Neural crest cell (in vitro differentiated cells): ENCODE measurements around the gene DGCR8. TPM values are rescaled to one million over a fixed set of nuclear protein-coding genes. Genes with fewer than 3 reads are reported as not detected.

ENCODE experiments used
- DNase-seq: peaks from one replicate; pipeline ENCODE4 v3.0.0; 2021; ENCODE audit warnings: low read depth, mixed read lengths, low spot score
- H3K27ac Mint-ChIP-seq: one replicate; pipeline ENCODE4 v1.8.0; 2021; ENCODE audit warnings: mild to moderate bottlenecking, mixed read lengths; ENCODE audit not compliant: unreplicated experiment
- H3K27me3 Mint-ChIP-seq: 2 replicates; pipeline ENCODE4 v1.8.0; 2021; ENCODE audit warnings: low read depth, mild to moderate bottlenecking, mixed read lengths
- H3K36me3 Mint-ChIP-seq: 2 replicates; pipeline ENCODE4 v1.8.0; 2021; ENCODE audit warnings: low read depth, mild to moderate bottlenecking, mixed read lengths
- H3K4me1 Mint-ChIP-seq: 2 replicates; pipeline ENCODE4 v1.8.0; 2021; ENCODE audit warnings: mixed read lengths
- H3K4me3 Mint-ChIP-seq: one replicate; pipeline ENCODE4 v1.8.0; 2021; ENCODE audit warnings: mild to moderate bottlenecking, mixed read lengths
- H3K9me3 Mint-ChIP-seq: 2 replicates; pipeline ENCODE4 v1.8.0; 2021; ENCODE audit warnings: mixed read lengths
- total RNA-seq: library from RNA; stranded (reverse); gene quantifications from 2 replicates; pipeline ENCODE4 v1.2.1, GENCODE V29; 2021
- TF ChIP-seq, protein P1 (sequence below): fragments of 200-600 bp; sonication (generic); conservative IDR thresholded peaks from 2 replicates; pipeline ENCODE4 v1.5.0; 2021; ENCODE audit warnings: antibody characterized with exemption, mild to moderate bottlenecking

DGCR8 gene
- total RNA-seq, 1 donor from 2014 or later = 86.5 TPM

- H3K9me3 Mint-ChIP-seq = no peaks in the 10 kb centered on the region
- TF ChIP-seq, protein P1, sequence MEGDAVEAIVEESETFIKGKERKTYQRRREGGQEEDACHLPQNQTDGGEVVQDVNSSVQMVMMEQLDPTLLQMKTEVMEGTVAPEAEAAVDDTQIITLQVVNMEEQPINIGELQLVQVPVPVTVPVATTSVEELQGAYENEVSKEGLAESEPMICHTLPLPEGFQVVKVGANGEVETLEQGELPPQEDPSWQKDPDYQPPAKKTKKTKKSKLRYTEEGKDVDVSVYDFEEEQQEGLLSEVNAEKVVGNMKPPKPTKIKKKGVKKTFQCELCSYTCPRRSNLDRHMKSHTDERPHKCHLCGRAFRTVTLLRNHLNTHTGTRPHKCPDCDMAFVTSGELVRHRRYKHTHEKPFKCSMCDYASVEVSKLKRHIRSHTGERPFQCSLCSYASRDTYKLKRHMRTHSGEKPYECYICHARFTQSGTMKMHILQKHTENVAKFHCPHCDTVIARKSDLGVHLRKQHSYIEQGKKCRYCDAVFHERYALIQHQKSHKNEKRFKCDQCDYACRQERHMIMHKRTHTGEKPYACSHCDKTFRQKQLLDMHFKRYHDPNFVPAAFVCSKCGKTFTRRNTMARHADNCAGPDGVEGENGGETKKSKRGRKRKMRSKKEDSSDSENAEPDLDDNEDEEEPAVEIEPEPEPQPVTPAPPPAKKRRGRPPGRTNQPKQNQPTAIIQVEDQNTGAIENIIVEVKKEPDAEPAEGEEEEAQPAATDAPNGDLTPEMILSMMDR = no peak
- peaks cover 3% of the 10 kb centered on the region for H3K36me3 Mint-ChIP-seq
- H3K4me3 Mint-ChIP-seq = no peak overlapping the region
- no peak overlapping the region for H3K27ac Mint-ChIP-seq
- peaks cover 7% of the 10 kb centered on the region for H3K4me1 Mint-ChIP-seq
- H3K27me3 Mint-ChIP-seq = no peaks in the 10 kb centered on the region
- no peak for DNase-seq
Observed at GRCh38 chr22:20057596-20058268, 22.3 kb upstream of the DGCR8 start.

DNA sequence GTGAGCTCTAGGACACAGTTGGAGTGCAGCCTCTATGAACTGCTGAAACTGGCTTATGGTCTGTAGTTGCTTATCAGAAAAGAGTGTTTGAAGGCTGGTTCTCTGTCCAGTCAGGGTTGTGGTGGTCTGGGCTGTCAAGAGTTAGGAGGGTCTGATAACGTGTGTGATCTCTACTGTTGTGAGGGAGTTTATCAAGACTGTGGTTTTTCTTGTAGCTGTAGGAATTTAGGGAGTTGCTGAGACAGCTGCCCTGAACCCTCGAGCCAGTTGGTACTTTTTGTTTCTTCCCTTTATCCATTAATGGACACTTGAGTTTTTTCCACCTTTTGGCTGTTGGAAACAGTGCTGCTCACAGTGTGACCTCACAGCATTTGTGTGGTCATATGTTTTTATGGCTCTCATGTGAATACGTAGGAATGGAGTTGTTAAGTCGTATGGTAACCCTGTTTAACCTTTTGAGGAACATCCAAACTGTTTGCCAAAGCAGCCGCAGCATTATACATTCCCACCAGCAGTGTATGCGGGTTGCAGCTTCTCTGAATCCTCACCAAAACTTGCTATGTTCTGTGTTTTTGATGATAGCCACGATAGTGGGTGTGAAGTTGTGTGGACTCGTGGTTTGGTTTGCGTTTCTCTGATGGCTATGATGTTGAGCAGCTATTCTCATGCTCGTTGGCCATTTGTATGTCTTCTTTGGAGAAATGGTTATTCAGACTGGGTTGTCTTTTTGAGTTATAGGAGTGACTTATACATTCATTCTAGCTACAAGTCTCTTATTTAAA, 20.9 kb upstream of the DGCR8 start:
- Mint-ChIP-seq H3K27ac (peak overlapping the region; percentile 51), H3K4me3 (no peak overlapping the region), H3K4me1 (peaks cover 7% of the 10 kb centered on the region), H3K27me3 (no peaks in the 10 kb centered on the region), H3K36me3 (peaks cover 3% of the 10 kb centered on the region), H3K9me3 (no peaks in the 10 kb centered on the region)
- TF ChIP-seq, protein P1 = no peak
- DNase-seq = no peak

DNA sequence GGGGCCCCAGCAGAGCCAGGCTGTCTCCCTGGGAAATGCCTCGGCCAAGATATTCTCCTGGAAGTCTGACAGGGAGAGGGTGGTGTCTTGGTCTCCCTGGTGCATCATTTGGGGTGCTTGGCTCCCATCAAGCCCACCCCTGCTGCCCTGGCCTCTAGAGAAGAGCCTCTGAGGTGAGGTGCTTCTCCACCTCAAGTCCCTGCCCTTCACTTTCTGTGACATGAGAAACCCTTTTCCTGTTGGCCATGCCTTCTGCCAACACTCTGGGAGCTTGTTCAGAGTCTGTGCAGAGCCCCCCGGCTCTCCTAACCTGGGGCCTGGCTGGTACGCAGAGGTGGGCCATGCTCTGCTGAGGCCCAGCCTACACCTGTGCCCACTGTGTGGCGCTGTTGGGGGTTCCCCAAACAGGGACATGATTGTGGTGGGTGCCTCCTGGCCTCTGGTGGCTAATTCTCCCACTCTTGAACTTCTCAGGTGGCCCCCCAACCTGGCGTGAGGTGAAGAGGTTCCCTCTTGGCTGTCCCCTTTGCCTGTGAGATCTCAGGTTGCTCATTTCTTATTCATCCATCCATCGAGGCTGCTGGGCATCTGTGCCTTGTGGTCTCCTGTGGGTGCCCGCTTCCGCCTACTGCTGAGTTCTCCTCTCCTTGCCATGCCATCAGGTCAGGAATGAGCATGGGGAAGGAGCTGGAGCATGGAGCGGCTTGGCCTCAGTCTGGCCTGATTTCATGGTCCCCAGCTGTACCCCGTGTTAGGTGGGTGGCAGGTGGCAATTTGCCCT, 19.2 kb upstream of the DGCR8 start:
- Mint-ChIP-seq H3K36me3 (peaks cover 3% of the 10 kb centered on the region), H3K27ac (no peak overlapping the region)

GRCh38 chr22:20061481-20061861, 18.6 kb upstream of the DGCR8 start:
- DNase-seq = no peak
- H3K4me1 Mint-ChIP-seq = peaks cover 7% of the 10 kb centered on the region
- H3K9me3 Mint-ChIP-seq = no peaks in the 10 kb centered on the region
- TF ChIP-seq, protein P1 = no peak
- no peak overlapping the region for H3K4me3 Mint-ChIP-seq
- no peak overlapping the region for H3K27ac Mint-ChIP-seq
- peaks cover 3% of the 10 kb centered on the region for H3K36me3 Mint-ChIP-seq
- no peaks in the 10 kb centered on the region for H3K27me3 Mint-ChIP-seq

More for the DNA sequence above, 19.2 kb upstream of the DGCR8 start:
- no peak for DNase-seq
- H3K4me1 Mint-ChIP-seq = peaks cover 7% of the 10 kb centered on the region
- H3K27me3 Mint-ChIP-seq = no peaks in the 10 kb centered on the region
- H3K4me3 Mint-ChIP-seq = no peak overlapping the region
- no peaks in the 10 kb centered on the region for H3K9me3 Mint-ChIP-seq
- TF ChIP-seq, protein P1 = no peak

DNA sequence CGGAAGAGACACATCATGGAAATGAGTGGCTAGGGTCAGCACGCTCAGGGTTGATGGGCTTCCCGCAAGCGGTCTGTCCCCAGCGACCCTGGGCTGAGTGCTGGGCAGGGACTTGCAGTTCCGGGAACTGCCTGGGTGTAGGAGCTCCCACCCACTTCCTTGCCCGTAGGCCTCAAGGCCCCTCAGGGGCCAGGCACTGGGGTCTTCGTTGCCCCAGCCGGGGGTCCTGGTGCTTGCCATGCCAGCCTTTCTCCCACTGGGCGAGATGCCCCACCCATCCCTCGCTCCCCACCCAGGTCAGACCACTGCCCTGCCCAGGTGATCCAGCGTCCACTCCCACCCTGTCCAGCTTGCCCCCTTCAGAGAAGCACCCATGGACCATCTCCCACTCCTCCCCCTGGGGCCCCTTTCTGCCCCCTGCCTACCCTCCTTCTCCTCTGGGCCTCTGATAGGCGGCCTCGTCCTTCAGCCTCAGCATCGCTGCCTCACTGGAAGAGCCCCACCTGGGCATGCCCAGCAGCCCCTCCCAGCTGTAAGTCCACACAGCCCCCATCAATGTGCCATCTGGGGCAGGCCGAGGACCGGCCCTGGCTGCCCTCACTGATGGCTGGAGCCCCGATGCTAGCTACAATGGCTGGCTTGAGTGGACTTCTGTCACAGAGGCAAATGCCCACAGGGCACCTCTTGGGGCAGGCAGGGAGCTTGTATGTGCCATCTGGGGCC, 17.8 kb upstream of the DGCR8 start:
- no peaks in the 10 kb centered on the region for H3K27me3 Mint-ChIP-seq
- H3K4me1 Mint-ChIP-seq = peaks cover 7% of the 10 kb centered on the region
- no peak overlapping the region for H3K4me3 Mint-ChIP-seq
- TF ChIP-seq, protein P1 = no peak
- peaks cover 3% of the 10 kb centered on the region for H3K36me3 Mint-ChIP-seq
- H3K9me3 Mint-ChIP-seq = no peaks in the 10 kb centered on the region
- no peak for DNase-seq
- H3K27ac Mint-ChIP-seq = no peak overlapping the region
